HepG2 (cell line): Measurements from ENCODE around the gene PEAK1.

Experiments
- CREB1 ChIP-seq, 2 experiments: fragments of 450-650 bp in 1 of 2; IDR thresholded peaks; 2 replicates each; pipeline ENCODE4 v1.6.1; 2016 to 2017; ENCODE audit warnings: control low read depth in 1 of 2, mild to moderate bottlenecking in 1 of 2, missing compliant biosample characterization in 1 of 2, missing genetic modification characterization in 1 of 2
- GABPB1 ChIP-seq: IDR thresholded peaks from 2 replicates; pipeline ENCODE4 v1.6.1; 2016; ENCODE audit warnings: mild to moderate bottlenecking, missing genetic modification reagents, moderate library complexity, missing compliant biosample characterization
- JUNB ChIP-seq: sonication (generic); formaldehyde crosslinking; IDR thresholded peaks from 2 replicates; pipeline ENCODE4 v1.8.0; 2022; ENCODE audit warnings: missing genetic modification reagents, mild to moderate bottlenecking, borderline replicate concordance
- NRL ChIP-seq: sonication (generic); formaldehyde crosslinking; IDR thresholded peaks from 2 replicates; pipeline ENCODE4 v1.5.0; 2020; ENCODE audit warnings: missing genetic modification reagents, mild to moderate bottlenecking, moderate library complexity, borderline replicate concordance
- PCBP1 ChIP-seq: fragments of 200-400 bp; formaldehyde crosslinking; IDR thresholded peaks from 2 replicates; pipeline ENCODE4 v1.6.1; 2017; ENCODE audit warnings: mild to moderate bottlenecking, low read depth, low read length, borderline replicate concordance
- PLRG1 ChIP-seq: fragments of 450-650 bp; conservative IDR thresholded peaks from 2 replicates; pipeline ENCODE4 v1.6.1; 2016
- REL ChIP-seq: sonication (generic); formaldehyde crosslinking; conservative IDR thresholded peaks from 2 replicates; pipeline ENCODE4 v1.8.0; 2022; ENCODE audit warnings: mild to moderate bottlenecking, missing genetic modification reagents, moderate library complexity
- ZBTB20 ChIP-seq: sonication (generic); formaldehyde crosslinking; IDR thresholded peaks from 2 replicates; pipeline ENCODE4 v1.8.1; 2023; ENCODE audit warnings: missing genetic modification reagents, low read depth, mild to moderate bottlenecking, borderline replicate concordance
- ZBTB7B ChIP-seq: sonication (generic); formaldehyde crosslinking; IDR thresholded peaks from 2 replicates; pipeline ENCODE4 v1.4.0; 2020; ENCODE audit warnings: missing genetic modification reagents
- ZNF549 ChIP-seq: sonication (generic); formaldehyde crosslinking; IDR thresholded peaks from 2 replicates; pipeline ENCODE4 v1.5.0; 2020; ENCODE audit warnings: missing genetic modification reagents
- TF ChIP-seq, protein P1 (sequence below): IDR thresholded peaks from 2 replicates; pipeline ENCODE4 v1.6.1; 2012; ENCODE audit warnings: inconsistent platforms
- TF ChIP-seq, protein P2 (sequence below): IDR thresholded peaks from 2 replicates; pipeline ENCODE4 v1.6.1; 2016; ENCODE audit warnings: mild to moderate bottlenecking, missing biosample characterization, missing genetic modification reagents
- TF ChIP-seq, protein P3 (sequence below): sonication (generic); formaldehyde crosslinking; IDR thresholded peaks from 2 replicates; pipeline ENCODE4 v1.5.0; 2020; ENCODE audit warnings: mild to moderate bottlenecking, missing genetic modification reagents, moderate library complexity
- TF ChIP-seq, protein P4 (sequence below): sonication (generic); formaldehyde crosslinking; IDR thresholded peaks from 2 replicates; pipeline ENCODE4 v1.4.0; 2020; ENCODE audit warnings: mild to moderate bottlenecking, missing genetic modification reagents

DNA sequence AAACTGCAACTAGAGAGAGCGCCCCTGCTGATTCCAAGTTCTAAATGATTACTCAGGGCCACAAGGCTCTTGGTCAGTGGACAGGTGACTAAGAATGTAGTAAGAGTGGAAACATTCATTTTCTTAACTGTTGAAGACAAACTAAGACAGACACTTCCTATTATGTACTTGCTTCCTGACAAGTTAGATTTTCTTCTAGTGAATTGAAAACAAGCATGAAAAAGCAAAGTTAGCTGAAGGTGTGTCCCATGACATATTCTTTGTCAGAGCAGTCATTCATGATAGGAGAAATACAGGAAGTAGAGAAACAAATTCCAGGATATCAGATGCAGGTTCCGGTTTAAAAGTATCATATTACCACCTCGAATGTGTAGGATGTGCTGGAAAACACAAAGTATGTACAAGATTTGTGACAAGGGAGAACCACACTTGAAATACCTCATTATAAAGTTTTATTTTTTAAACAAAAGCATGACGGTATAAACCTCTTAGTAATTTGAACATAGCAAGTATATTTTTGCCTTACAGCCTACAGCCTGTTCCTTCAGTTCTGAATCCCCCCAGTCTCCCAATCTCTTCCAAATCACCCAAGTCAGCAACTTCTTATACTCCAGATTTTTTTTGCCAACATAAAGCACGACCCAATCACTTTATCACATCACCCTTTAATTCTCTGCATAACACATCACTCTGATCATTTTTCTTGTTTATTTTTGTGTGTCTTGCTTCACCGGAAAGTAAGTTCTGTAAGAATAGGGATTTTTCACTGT, 355.2 kb downstream of the PEAK1 start:
- TF ChIP-seq GABPB1 (CRISPR knock-in tag) (no peak), PLRG1 (no peak), CREB1 (IDR thresholded peaks at IDR 0.05) (no peak), CREB1 (CRISPR knock-in tag; IDR thresholded peaks at IDR 0.05) (no peak), REL (CRISPR knock-in tag) (no peak), PCBP1 (no peak), ZBTB20 (no peak), ZNF549 (CRISPR knock-in tag) (no peak), ZBTB7B (CRISPR knock-in tag) (no peak), NRL (no peak), JUNB (CRISPR knock-in tag) (no peak)
- TF ChIP-seq, protein P1, sequence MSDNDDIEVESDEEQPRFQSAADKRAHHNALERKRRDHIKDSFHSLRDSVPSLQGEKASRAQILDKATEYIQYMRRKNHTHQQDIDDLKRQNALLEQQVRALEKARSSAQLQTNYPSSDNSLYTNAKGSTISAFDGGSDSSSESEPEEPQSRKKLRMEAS: no peak
- TF ChIP-seq, protein P2, sequence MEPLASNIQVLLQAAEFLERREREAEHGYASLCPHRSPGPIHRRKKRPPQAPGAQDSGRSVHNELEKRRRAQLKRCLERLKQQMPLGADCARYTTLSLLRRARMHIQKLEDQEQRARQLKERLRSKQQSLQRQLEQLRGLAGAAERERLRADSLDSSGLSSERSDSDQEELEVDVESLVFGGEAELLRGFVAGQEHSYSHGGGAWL: no peak
- TF ChIP-seq, protein P3, sequence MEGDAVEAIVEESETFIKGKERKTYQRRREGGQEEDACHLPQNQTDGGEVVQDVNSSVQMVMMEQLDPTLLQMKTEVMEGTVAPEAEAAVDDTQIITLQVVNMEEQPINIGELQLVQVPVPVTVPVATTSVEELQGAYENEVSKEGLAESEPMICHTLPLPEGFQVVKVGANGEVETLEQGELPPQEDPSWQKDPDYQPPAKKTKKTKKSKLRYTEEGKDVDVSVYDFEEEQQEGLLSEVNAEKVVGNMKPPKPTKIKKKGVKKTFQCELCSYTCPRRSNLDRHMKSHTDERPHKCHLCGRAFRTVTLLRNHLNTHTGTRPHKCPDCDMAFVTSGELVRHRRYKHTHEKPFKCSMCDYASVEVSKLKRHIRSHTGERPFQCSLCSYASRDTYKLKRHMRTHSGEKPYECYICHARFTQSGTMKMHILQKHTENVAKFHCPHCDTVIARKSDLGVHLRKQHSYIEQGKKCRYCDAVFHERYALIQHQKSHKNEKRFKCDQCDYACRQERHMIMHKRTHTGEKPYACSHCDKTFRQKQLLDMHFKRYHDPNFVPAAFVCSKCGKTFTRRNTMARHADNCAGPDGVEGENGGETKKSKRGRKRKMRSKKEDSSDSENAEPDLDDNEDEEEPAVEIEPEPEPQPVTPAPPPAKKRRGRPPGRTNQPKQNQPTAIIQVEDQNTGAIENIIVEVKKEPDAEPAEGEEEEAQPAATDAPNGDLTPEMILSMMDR (CRISPR knock-in tag): no peak
- TF ChIP-seq, protein P4, sequence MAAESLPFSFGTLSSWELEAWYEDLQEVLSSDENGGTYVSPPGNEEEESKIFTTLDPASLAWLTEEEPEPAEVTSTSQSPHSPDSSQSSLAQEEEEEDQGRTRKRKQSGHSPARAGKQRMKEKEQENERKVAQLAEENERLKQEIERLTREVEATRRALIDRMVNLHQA (CRISPR knock-in tag): no peak
